A549 (cell line): Measurements from ENCODE around the gene FOXR1. TPM values are rescaled to one million over a fixed set of nuclear protein-coding genes. Genes with fewer than 3 reads are reported as not detected.

Experiments
- E2F6 ChIP-seq: IDR thresholded peaks from 2 replicates; pipeline ENCODE4 v1.6.1; 2012; ENCODE audit warnings: low read depth, borderline replicate concordance
- EP300 ChIP-seq, 2 experiments: fragments of >200 bp; sonication (Bioruptor Twin); formaldehyde crosslinking; IDR thresholded peaks; 2 replicates in 1 of 2; 3 replicates in 1 of 2; pipeline ENCODE4 v1.6.1; 2016 to 2017
- ESRRA ChIP-seq: fragments of 150-350 bp; IDR thresholded peaks from 2 replicates; pipeline ENCODE4 v1.6.1; 2014; ENCODE audit warnings: mild to moderate bottlenecking, low read length, borderline replicate concordance
- HEYL ChIP-seq: fragments of 250-450 bp; sonication (Bioruptor Pico); IDR thresholded peaks from 2 replicates; pipeline ENCODE4 v1.8.0; 2021; ENCODE audit warnings: mild to moderate bottlenecking, moderate library complexity
- MAX ChIP-seq: IDR thresholded peaks from 2 replicates; pipeline ENCODE4 v1.6.1; 2012
- MAZ ChIP-seq: fragments of 150-350 bp; IDR thresholded peaks from 2 replicates; pipeline ENCODE4 v1.6.1; 2014; ENCODE audit warnings: antibody characterized with exemption, low read depth, low read length, borderline replicate concordance
- POLR2A ChIP-seq: IDR thresholded peaks from 2 replicates; pipeline ENCODE4 v1.6.1; 2012; ENCODE audit warnings: mild to moderate bottlenecking, low read length
- polyA plus RNA-seq, 4 experiments: library from polyadenylated mRNA; depleted of rRNA in 3 of 4; stranded (reverse); fragments of >200 nt; fragmentation: RNase III in 1 of 4; extraction: RNeasy Plus Mini Kit Qiagen cat#74134 plus additional on column Dnase treatment in 1 of 4; gene quantifications; 2 replicates in 3 of 4; 3 replicates in 1 of 4; pipeline ENCODE4 v1.2.3, GENCODE V29; 2011 to 2017
- small RNA-seq, 6 experiments: library from RNA; depleted of rRNA; stranded (forward); fragments of <200 nt; gene quantifications; one replicate each; pipeline ENCODE3, GENCODE V24; 2012

FOXR1 gene
- polyA plus RNA-seq, 2 of the 4 experiments (the other 2 are of a cell fraction): not detected

- TF ChIP-seq ESRRA (no peak), MAZ (0 out of 2 replicates have a peak, but pooled peaks have one; percentile 48), EP300 (IDR thresholded peaks at IDR 0.05) (no peak), HEYL (CRISPR knock-in tag) (no peak), MAX (peak; percentile 99), POLR2A (peak; percentile 56; the same call in 1 of the 2 replicates), E2F6 (peak; percentile 99)
These were observed 58.9 kb downstream of the FOXR1 start, which contains the start of gene SLC37A4 (continued) for GRCh38 chr11:119030329-119031047.

Small RNAs within 50 kb of the gene (small RNA-seq; reads per million reads assigned to genes)
- gene AP003392.2 (0 reads per million in 6 experiments), gene RF00017 (0 reads per million in 6 experiments), gene RF00019 (0 reads per million in 6 experiments), gene RN7SL688P (0 reads per million in 6 experiments)

Other genes with a start within 250 kb of the FOXR1 start
- gene DDX6, start 180.6 kb upstream of the FOXR1 start, polyA plus RNA-seq (2011; rRNA removed): 41.4 and 43.8 TPM in 2 replicates
- gene DDX6, start 180.6 kb upstream of the FOXR1 start, polyA plus RNA-seq (2017; fragmentation: RNase III; extraction: RNeasy Plus Mini Kit Qiagen cat#74134 plus additional on column Dnase treatment): 35.1 to 37.7 TPM (median 36.3 TPM) in 3 replicates
- gene CXCR5, start 87.9 kb upstream of the FOXR1 start, polyA plus RNA-seq (2011; rRNA removed): not detected in 2 replicates
- gene CXCR5, start 87.9 kb upstream of the FOXR1 start, polyA plus RNA-seq (2017; fragmentation: RNase III; extraction: RNeasy Plus Mini Kit Qiagen cat#74134 plus additional on column Dnase treatment): 0.04 to 0.05 TPM (median 0.04 TPM) in 3 replicates
- 7.0 and 8.8 TPM in 2 replicates for gene BCL9L, start 45.8 kb upstream of the FOXR1 start, polyA plus RNA-seq (2011; rRNA removed)
- 51.8 to 53.2 TPM (median 52.0 TPM) in 3 replicates for gene BCL9L, start 45.8 kb upstream of the FOXR1 start, polyA plus RNA-seq (2017; fragmentation: RNase III; extraction: RNeasy Plus Mini Kit Qiagen cat#74134 plus additional on column Dnase treatment)
- 0.20 and 0.37 TPM in 2 replicates for gene UPK2, start 15.5 kb upstream of the FOXR1 start, polyA plus RNA-seq (2011; rRNA removed)
- gene UPK2, start 15.5 kb upstream of the FOXR1 start, polyA plus RNA-seq (2017; fragmentation: RNase III; extraction: RNeasy Plus Mini Kit Qiagen cat#74134 plus additional on column Dnase treatment): 0.41 to 0.92 TPM (median 0.50 TPM) in 3 replicates
- 14.8 and 20.2 TPM in 2 replicates for gene CENATAC, start 26.4 kb downstream of the FOXR1 start, polyA plus RNA-seq (2011; rRNA removed)
- 11.1 to 14.8 TPM (median 12.4 TPM) in 3 replicates for gene CENATAC, start 26.4 kb downstream of the FOXR1 start, polyA plus RNA-seq (2017; fragmentation: RNase III; extraction: RNeasy Plus Mini Kit Qiagen cat#74134 plus additional on column Dnase treatment)
- gene RPS25, start 46.6 kb downstream of the FOXR1 start, polyA plus RNA-seq (2011; rRNA removed): 644 and 844 TPM in 2 replicates
- gene RPS25, start 46.6 kb downstream of the FOXR1 start, polyA plus RNA-seq (2017; fragmentation: RNase III; extraction: RNeasy Plus Mini Kit Qiagen cat#74134 plus additional on column Dnase treatment): 1,476 to 1,567 TPM (median 1,517 TPM) in 3 replicates
- gene TRAPPC4, start 47.0 kb downstream of the FOXR1 start, polyA plus RNA-seq (2011; rRNA removed): 77.7 and 90.0 TPM in 2 replicates
- 61.7 to 72.8 TPM (median 71.6 TPM) in 3 replicates for gene TRAPPC4, start 47.0 kb downstream of the FOXR1 start, polyA plus RNA-seq (2017; fragmentation: RNase III; extraction: RNeasy Plus Mini Kit Qiagen cat#74134 plus additional on column Dnase treatment)
- 21.2 and 22.8 TPM in 2 replicates for gene SLC37A4, start 59.1 kb downstream of the FOXR1 start, polyA plus RNA-seq (2011; rRNA removed)
- gene SLC37A4, start 59.1 kb downstream of the FOXR1 start, polyA plus RNA-seq (2017; fragmentation: RNase III; extraction: RNeasy Plus Mini Kit Qiagen cat#74134 plus additional on column Dnase treatment): 12.7 to 15.5 TPM (median 14.0 TPM) in 3 replicates
- 83.1 and 116 TPM in 2 replicates for gene HYOU1, start 85.4 kb downstream of the FOXR1 start, polyA plus RNA-seq (2011; rRNA removed)
- 38.0 to 44.8 TPM (median 42.1 TPM) in 3 replicates for gene HYOU1, start 85.4 kb downstream of the FOXR1 start, polyA plus RNA-seq (2017; fragmentation: RNase III; extraction: RNeasy Plus Mini Kit Qiagen cat#74134 plus additional on column Dnase treatment)
- 4.6 and 11.3 TPM in 2 replicates for gene VPS11, start 96.1 kb downstream of the FOXR1 start, polyA plus RNA-seq (2011; rRNA removed)
- gene VPS11, start 96.1 kb downstream of the FOXR1 start, polyA plus RNA-seq (2017; fragmentation: RNase III; extraction: RNeasy Plus Mini Kit Qiagen cat#74134 plus additional on column Dnase treatment): 10.8 to 12.1 TPM (median 12.0 TPM) in 3 replicates
- 62.2 and 77.6 TPM in 2 replicates for gene HMBS, start 113.1 kb downstream of the FOXR1 start, polyA plus RNA-seq (2011; rRNA removed)
- 48.8 to 51.7 TPM (median 49.1 TPM) in 3 replicates for gene HMBS, start 113.1 kb downstream of the FOXR1 start, polyA plus RNA-seq (2017; fragmentation: RNase III; extraction: RNeasy Plus Mini Kit Qiagen cat#74134 plus additional on column Dnase treatment)
- 81.4 and 86.9 TPM in 2 replicates for gene DPAGT1, start 130.1 kb downstream of the FOXR1 start, polyA plus RNA-seq (2011; rRNA removed)
- gene DPAGT1, start 130.1 kb downstream of the FOXR1 start, polyA plus RNA-seq (2017; fragmentation: RNase III; extraction: RNeasy Plus Mini Kit Qiagen cat#74134 plus additional on column Dnase treatment): 42.1 to 47.6 TPM (median 43.7 TPM) in 3 replicates
- 2.4 and 3.5 TPM in 2 replicates for gene C2CD2L, start 135.6 kb downstream of the FOXR1 start, polyA plus RNA-seq (2011; rRNA removed)
- 4.1 to 4.8 TPM (median 4.2 TPM) in 3 replicates for gene C2CD2L, start 135.6 kb downstream of the FOXR1 start, polyA plus RNA-seq (2017; fragmentation: RNase III; extraction: RNeasy Plus Mini Kit Qiagen cat#74134 plus additional on column Dnase treatment)
- gene HINFP, start 149.8 kb downstream of the FOXR1 start, polyA plus RNA-seq (2011; rRNA removed): 13.0 and 16.3 TPM in 2 replicates
- gene HINFP, start 149.8 kb downstream of the FOXR1 start, polyA plus RNA-seq (2017; fragmentation: RNase III; extraction: RNeasy Plus Mini Kit Qiagen cat#74134 plus additional on column Dnase treatment): 10.0 to 11.7 TPM (median 10.3 TPM) in 3 replicates
- 0.10 and 0.25 TPM in 2 replicates for gene ABCG4, start 177.3 kb downstream of the FOXR1 start, polyA plus RNA-seq (2011; rRNA removed)
- gene ABCG4, start 177.3 kb downstream of the FOXR1 start, polyA plus RNA-seq (2017; fragmentation: RNase III; extraction: RNeasy Plus Mini Kit Qiagen cat#74134 plus additional on column Dnase treatment): 0.33 to 0.44 TPM (median 0.35 TPM) in 3 replicates
- gene NLRX1, start 197.0 kb downstream of the FOXR1 start, polyA plus RNA-seq (2011; rRNA removed): 8.4 and 10.4 TPM in 2 replicates
- gene NLRX1, start 197.0 kb downstream of the FOXR1 start, polyA plus RNA-seq (2017; fragmentation: RNase III; extraction: RNeasy Plus Mini Kit Qiagen cat#74134 plus additional on column Dnase treatment): 7.4 to 9.2 TPM (median 8.5 TPM) in 3 replicates
- 0.80 and 1.5 TPM in 2 replicates for gene NHERF4, start 213.7 kb downstream of the FOXR1 start, polyA plus RNA-seq (2011; rRNA removed)
- gene NHERF4, start 213.7 kb downstream of the FOXR1 start, polyA plus RNA-seq (2017; fragmentation: RNase III; extraction: RNeasy Plus Mini Kit Qiagen cat#74134 plus additional on column Dnase treatment): 0.42 to 0.78 TPM (median 0.62 TPM) in 3 replicates
- gene CBL, start 234.6 kb downstream of the FOXR1 start, polyA plus RNA-seq (2011; rRNA removed): 14.1 and 14.9 TPM in 2 replicates
- gene CBL, start 234.6 kb downstream of the FOXR1 start, polyA plus RNA-seq (2017; fragmentation: RNase III; extraction: RNeasy Plus Mini Kit Qiagen cat#74134 plus additional on column Dnase treatment): 5.9 to 6.3 TPM (median 6.0 TPM) in 3 replicates